ENCODE results near the gene NCL. TPM values are rescaled to one million over a fixed set of nuclear protein-coding genes. Genes with fewer than 3 reads are reported as not detected.

The NCL gene
- total RNA-seq, 1 donor from 2014 or later, result 709 TPM

DNA sequence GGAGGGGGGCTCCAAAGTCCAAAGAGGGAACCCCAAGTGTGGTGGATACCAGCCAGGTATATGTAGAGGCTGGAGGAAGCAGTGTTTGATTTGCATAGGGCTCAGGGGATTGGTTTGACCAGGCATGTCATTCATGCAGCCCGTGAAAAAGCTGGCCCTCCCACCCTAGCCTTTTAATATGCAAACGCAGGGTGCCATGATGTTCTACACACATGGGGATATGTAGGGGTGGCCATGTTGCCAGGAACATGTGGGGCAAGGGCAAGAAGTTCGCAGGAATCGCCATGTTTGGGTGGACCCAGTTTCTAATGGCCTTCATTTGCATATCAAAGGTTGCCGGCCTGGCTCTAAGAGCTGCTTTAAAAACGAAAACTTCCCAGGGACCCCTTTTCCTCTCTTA, 35.1 kb downstream of the NCL start:
- no peak for DNase-seq (ENCODE audit: extremely low spot score, unreplicated experiment)
- H3K9me3 Mint-ChIP-seq, result peaks cover 5% of the 10 kb centered on the region
- H3K4me3 Mint-ChIP-seq, result no peak overlapping the region
- H3K27ac Mint-ChIP-seq, result no peak overlapping the region
- H3K27me3 Mint-ChIP-seq, result no peaks in the 10 kb centered on the region
- no peaks in the 10 kb centered on the region for H3K4me1 Mint-ChIP-seq (ENCODE audit: unreplicated experiment)
- H3K36me3 Mint-ChIP-seq, result no peaks in the 10 kb centered on the region
- TF ChIP-seq, protein P1, sequence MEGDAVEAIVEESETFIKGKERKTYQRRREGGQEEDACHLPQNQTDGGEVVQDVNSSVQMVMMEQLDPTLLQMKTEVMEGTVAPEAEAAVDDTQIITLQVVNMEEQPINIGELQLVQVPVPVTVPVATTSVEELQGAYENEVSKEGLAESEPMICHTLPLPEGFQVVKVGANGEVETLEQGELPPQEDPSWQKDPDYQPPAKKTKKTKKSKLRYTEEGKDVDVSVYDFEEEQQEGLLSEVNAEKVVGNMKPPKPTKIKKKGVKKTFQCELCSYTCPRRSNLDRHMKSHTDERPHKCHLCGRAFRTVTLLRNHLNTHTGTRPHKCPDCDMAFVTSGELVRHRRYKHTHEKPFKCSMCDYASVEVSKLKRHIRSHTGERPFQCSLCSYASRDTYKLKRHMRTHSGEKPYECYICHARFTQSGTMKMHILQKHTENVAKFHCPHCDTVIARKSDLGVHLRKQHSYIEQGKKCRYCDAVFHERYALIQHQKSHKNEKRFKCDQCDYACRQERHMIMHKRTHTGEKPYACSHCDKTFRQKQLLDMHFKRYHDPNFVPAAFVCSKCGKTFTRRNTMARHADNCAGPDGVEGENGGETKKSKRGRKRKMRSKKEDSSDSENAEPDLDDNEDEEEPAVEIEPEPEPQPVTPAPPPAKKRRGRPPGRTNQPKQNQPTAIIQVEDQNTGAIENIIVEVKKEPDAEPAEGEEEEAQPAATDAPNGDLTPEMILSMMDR (conservative IDR thresholded peaks at IDR 0.05), result no peak

DNA sequence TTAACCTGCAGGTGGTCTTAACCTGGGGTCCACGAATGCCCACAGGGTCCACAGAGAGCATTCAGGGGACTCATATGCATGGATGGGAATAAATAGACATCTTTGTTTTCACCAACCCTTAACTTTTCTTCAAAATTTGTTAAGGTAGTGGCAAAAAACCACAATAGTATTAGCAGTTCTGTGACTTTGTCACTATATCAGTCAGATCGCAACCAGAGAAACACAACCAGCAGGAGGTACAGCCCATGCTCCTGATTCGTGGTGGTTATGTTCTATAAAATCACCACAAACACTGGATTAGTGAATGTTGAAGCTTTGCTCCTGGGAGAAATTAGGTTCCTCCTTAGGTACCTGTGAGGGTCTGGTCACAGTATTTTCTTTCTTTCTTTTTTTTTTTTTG, 37.2 kb downstream of the NCL start:
- DNase-seq (ENCODE audit: extremely low spot score, unreplicated experiment), result no peak
- H3K36me3 Mint-ChIP-seq, result no peaks in the 10 kb centered on the region
- peaks cover 5% of the 10 kb centered on the region for H3K9me3 Mint-ChIP-seq
- H3K4me3 Mint-ChIP-seq, result no peak overlapping the region
- TF ChIP-seq, protein P1 (conservative IDR thresholded peaks at IDR 0.05), result no peak
- H3K4me1 Mint-ChIP-seq (ENCODE audit: unreplicated experiment), result no peaks in the 10 kb centered on the region
- H3K27ac Mint-ChIP-seq, result no peak overlapping the region
- no peaks in the 10 kb centered on the region for H3K27me3 Mint-ChIP-seq

DNA sequence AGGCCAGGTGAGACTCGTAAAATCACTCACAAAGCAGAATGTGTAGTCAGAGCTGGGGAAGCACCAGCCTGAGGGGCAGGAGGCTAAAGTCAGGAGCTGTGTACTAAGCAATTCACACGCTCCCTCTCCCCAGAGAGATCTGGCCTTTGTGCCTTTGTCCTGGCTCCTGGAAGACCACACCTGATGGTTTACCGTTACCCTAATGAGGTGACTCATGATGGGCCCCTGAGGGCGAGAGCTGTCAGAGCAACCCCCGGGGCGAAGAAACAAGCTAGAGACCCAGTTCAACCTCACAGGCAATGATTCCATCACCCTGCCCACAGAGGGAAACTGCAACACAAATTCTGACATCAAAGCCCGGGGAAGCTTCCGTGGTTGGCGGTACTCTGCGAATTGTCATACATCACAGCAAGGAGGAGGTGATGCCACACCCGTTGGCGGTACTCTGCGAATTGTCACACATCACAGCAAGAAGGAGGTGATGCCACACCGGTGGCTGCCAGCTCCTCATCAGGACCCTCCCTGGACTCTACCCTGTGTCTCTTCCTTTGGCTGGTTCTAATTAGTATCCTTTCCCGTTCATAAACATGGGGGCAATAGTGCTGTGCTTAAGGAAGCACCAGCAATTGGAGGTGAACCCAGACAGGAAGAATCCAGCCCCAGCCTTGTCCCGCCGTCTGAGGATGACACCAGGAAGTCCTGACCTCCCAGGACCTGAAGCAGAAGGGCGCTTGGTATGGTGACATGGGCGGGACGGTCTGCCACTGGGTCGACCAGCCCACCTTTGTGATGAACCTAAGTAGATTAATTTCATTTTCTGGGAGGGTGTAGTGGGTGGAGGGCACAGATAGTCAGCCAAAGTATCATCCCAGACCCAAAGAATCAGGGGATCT, 38.2 kb downstream of the NCL start:
- no peak overlapping the region for H3K27ac Mint-ChIP-seq

DNA sequence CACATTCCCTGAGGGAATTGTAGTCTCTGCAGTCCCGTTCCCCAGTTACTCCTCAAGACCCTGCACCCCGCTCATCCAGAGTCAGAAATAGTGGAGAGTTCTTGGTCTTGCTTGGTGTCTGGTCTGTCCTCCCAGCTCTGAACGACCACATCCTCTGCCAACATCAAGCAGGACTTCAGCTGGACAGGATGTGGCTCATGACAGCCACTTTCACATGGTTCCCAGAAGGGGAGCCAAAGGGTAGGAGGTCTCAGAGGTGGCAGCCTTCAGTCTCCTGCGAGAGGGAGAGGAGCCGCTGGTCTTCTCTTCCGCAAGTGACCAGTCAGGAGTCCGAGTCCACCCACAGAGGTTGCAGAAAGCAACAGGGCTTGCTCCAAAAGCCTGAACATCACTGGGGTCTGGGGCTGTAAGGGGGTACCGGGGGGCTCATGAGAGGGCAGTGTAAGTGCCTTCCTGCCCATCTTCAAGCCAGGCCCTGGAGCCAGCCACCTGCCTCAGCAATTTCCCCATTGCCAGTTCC, 38.9 kb downstream of the NCL start:
- H3K27ac Mint-ChIP-seq, result no peak overlapping the region

More for the DNA sequence above, 38.2 kb downstream of the NCL start:
- Mint-ChIP-seq H3K9me3 (peaks cover 3% of the 10 kb centered on the region), H3K4me3 (no peak overlapping the region), H3K36me3 (no peaks in the 10 kb centered on the region), H3K27me3 (no peaks in the 10 kb centered on the region), H3K4me1 (ENCODE audit: unreplicated experiment) (no peaks in the 10 kb centered on the region)
- TF ChIP-seq, protein P1 (conservative IDR thresholded peaks at IDR 0.05), result no peak
- DNase-seq (ENCODE audit: extremely low spot score, unreplicated experiment), result no peak

DNA sequence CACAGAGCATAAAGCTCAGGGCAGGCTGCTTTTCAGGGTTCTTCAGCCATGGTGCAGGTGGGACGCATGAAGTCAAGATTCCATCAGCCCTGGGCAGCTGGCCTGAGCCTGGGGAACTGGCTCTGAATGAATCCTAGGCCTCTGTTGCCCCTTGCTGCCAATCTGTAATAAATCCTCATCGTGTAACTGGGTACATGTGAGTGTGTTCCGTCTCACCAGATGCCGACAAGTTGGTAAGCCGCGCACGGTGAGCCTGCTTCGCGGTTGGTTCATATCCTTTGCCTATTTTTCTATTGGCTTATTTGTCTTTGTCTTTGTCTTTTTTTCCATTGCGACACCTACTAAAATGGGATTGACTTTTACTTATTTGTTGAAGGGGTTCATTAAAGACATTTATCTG, 41.1 kb downstream of the NCL start:
- H3K36me3 Mint-ChIP-seq, result no peaks in the 10 kb centered on the region
- H3K27me3 Mint-ChIP-seq, result no peaks in the 10 kb centered on the region
- H3K4me1 Mint-ChIP-seq (ENCODE audit: unreplicated experiment), result no peaks in the 10 kb centered on the region
- TF ChIP-seq, protein P1 (conservative IDR thresholded peaks at IDR 0.05), result no peak
- no peak overlapping the region for H3K4me3 Mint-ChIP-seq
- no peak overlapping the region for H3K27ac Mint-ChIP-seq
- no peaks in the 10 kb centered on the region for H3K9me3 Mint-ChIP-seq
- no peak for DNase-seq (ENCODE audit: extremely low spot score, unreplicated experiment)

More for the DNA sequence above, 38.9 kb downstream of the NCL start:
- Mint-ChIP-seq H3K4me3 (no peak overlapping the region), H3K4me1 (ENCODE audit: unreplicated experiment) (no peaks in the 10 kb centered on the region), H3K27me3 (no peaks in the 10 kb centered on the region), H3K9me3 (no peaks in the 10 kb centered on the region), H3K36me3 (no peaks in the 10 kb centered on the region)
- DNase-seq (ENCODE audit: extremely low spot score, unreplicated experiment), result no peak
- TF ChIP-seq, protein P1 (conservative IDR thresholded peaks at IDR 0.05), result no peak

Measured in type B pancreatic cell (in vitro differentiated cells).